HG03521 (cell line): Measurements from ENCODE around the gene TIA1.
"Not testable (repeated sequence)": the region's sequence is repeated elsewhere in the genome, so short reads cannot be mapped to it uniquely, and the experiment has no call there.

Experiments used
- ATAC-seq: cut with Tn5 transposase; IDR thresholded peaks from one replicate; pipeline ENCODE4 v1.9.1; 2021; ENCODE audit warnings: mild to moderate bottlenecking, moderate library complexity; ENCODE audit not compliant: unreplicated experiment

The TIA1 gene

DNA sequence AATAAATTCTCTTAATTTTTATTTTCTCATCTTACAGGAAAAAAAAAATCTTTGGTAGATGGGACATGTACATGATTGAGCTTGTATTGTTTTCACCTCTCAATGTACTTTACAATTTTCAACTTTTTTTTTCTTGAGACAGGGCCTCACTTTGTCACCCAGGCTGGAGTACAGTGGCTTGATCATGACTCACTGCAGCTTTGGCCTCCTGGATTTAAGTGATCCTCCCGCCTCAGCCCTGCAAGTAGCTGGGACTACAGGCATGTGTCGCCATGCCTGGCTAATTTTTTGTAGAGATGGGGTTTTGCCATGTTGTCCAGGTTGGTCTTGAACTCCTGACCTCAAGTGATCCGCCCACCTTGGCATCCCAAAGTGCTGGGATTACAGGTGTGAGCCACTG, 25.1 kb downstream of the TIA1 start:
- ATAC-seq: not testable (repeated sequence)

GRCh38 chr2:70214953-70215549, 33.4 kb downstream of the TIA1 start:
- ATAC-seq: no peak

DNA sequence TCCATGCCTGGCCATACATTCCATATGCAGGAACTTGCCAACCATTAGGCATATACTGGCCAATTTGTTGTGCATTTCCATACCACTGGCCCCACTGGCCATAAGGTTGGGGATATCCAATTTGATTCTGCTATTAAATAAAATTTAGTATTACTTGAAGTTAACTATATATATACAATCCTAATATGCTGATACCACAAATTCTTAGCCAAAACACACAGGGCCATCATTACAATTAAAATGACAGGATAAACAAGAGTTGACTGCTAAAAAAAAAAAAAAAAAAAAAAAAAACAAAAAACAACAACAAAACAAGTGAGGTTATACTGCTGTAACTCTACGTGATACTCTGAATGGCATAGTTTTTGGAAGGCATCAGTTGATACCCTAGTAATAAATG, 34.1 kb downstream of the TIA1 start:
- ATAC-seq: no peak

- ATAC-seq: no peak
Measured at GRCh38 chr2:70212298-70212932, 36.0 kb downstream of the TIA1 start.

DNA sequence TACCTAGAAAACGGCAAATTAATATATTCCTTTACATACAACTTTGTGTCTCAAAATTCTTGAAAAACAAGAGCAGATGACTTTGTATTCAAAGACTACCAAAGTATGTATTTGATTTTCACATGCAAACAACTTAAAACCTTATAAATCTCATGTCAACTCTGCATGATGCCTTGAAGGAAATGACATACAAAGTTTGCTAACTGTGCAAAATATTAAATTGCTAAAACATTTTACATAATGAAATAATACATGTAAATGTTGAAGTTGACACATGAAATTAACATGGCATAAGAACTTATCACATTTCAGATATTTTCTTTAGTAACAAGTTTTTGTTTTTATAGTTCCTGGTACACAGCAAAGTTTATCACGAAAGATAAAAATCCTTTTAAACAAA, 36.8 kb downstream of the TIA1 start:
- ATAC-seq: no peak

DNA sequence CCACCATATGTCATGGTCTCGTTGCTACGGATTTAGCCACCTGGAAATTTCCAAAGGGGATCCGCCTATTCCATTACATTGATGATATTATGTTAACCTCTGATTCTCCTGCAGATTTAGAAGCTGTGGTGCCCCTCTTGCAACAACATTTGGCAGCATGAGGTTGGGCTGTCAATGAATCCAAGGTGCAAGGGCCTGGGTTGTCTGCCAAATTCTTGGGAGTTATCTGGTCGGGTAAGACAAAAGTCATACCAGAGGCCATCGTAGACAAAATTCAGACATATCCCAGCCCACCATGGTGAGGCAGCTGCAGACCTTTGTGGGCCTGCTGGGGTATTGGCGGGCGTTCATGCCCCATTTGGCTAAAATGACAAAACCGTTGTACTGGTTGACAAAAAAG, 44.0 kb downstream of the TIA1 start:
- no peak for ATAC-seq

DNA sequence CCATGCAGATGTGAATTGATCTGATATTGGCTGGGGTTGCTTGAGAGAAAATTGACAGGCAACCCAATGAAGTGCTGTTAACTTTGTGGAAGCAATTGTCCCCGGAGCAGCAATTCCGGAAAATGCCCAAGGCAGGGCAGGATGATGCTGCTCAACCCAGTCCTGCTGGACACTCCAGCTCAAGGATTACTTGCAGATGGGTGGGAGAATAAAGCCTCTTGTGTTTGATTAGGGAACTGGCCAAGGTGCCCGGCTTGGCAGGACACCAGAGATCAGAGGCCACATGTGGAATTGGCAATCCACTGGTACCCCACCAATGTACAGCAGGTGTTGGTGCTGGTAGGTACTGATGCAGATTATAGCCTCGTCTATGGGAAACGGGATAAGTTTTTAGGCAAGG, 45.3 kb downstream of the TIA1 start:
- ATAC-seq: no peak

DNA sequence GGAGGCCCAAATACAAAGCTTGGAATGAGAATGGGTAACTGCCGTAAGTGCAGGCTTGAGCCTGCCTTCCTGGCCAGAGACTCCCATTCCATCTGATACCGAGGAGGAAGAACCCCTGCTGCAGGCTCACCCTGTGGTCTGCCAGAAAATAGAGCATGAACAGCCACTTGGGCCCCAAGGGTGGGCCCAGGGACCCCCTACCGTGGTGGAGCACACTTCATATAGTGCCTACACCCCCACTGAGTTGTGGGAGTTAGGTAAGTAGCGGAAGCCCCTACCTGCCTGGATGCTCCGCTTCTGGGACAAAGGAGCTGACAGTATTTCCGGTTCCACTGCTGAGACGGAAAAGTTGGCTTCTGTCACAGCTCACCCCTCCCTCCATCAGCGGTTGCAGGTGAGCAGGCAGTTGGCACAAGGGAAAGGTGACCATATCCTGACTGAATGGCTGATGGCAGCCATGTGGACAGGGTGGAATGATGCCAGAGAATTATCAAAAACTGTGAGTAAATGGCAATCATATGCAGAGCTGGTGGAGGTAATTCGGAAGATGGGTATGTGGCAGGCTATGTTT, 46.1 kb downstream of the TIA1 start:
- ATAC-seq: no peak

DNA sequence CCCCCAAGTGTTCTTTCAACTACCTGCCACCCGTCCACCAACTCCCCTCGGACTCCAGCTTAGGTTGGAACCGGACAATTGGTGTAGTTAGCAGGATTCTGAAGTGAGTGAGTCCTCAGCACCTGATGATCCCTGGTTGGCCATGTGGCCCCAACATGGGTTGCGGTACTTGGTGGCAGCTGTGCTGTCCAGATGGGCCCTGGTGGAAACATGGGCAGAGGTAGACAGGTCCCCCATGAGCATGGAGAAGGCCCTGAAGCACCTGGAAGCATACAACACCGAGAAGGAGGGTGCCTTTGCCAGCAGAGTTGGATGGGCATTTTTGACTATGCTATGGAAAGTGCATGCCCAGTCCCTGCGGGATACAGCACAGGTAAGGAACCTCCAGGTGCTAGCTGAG, 46.6 kb downstream of the TIA1 start:
- no peak for ATAC-seq

- no peak for ATAC-seq
Measured at GRCh38 chr2:70201225-70201768, 47.1 kb downstream of the TIA1 start.

GRCh38 chr2:70199320-70199864, 49.0 kb downstream of the TIA1 start:
- ATAC-seq: no peak

DNA sequence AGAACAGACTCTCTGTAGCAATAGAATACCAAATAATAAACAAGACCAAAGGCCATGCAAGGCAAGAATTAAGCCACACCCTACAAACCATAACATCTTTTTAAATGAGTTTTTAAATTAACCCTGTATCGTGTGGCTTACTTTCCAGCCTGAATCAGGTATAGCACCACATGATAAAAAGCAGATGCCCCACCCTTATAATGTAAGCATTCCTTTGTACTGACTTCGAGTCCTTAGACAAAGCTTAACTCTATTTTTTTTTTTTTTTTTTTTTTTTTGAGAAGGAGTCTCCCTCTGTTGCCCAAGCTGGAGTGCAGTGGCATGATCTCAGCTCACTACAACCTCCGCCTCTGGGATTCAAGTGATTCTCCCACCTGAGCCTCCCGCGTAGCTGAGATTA, 55.9 kb downstream of the TIA1 start:
- ATAC-seq: no peak

- no peak for ATAC-seq
Measured at GRCh38 chr2:70191244-70191735, 57.1 kb downstream of the TIA1 start.

GRCh38 chr2:70190418-70191243, 57.8 kb downstream of the TIA1 start, which contains the start of gene C2orf42:
TSS of gene C2orf42 (minus strand) at chr2:70191019. CDS start at chr2:70181985, 9,034 bp downstream.
- ATAC-seq: peak; percentile 78

- ATAC-seq: no peak
Measured at GRCh38 chr2:70188460-70188859, 60.0 kb downstream of the TIA1 start.

GRCh38 chr2:70187170-70187569, 61.3 kb downstream of the TIA1 start:
- not testable (repeated sequence) for ATAC-seq

- ATAC-seq: no peak
Measured at GRCh38 chr2:70182689-70183088, 65.7 kb downstream of the TIA1 start.

GRCh38 chr2:70181363-70181956, 67.0 kb downstream of the TIA1 start:
- ATAC-seq: peak; percentile 77

- ATAC-seq: no peak
Measured at GRCh38 chr2:70173520-70173919, 74.9 kb downstream of the TIA1 start.

DNA sequence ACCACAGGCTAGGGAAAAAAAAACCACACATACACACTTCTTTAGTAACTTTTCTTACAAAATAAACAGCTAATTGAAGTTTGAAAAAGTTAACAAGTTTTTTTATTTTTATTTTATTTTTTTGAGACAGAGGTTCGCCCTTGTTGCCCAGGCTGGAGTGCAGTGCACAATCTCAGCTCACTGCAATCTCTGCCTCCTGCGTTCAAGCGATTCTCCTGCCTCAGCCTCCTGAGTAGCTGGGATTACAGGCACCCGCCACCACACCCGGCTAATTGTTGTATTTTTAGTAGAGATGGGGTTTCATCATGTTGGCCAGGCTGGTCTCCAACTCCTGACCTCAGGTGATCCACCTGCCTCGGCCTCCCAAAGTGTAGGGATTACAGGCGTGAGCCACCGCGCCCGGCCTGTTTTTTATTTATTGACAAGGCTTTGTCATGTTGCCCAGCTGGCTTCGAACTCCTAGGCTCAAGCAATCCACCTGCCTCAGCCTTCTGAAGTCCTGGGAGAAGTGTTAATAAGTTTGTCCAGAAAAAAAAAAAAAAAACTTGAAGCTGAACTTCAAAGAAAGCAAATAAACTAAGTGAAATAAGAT, 78.7 kb downstream of the TIA1 start:
- ATAC-seq: not testable (repeated sequence)
